A549 (cell line): Measurements from ENCODE around the gene TTR. TPM values are rescaled to one million over a fixed set of nuclear protein-coding genes. Genes with fewer than 3 reads are reported as not detected.

ENCODE experiments used
- ATAC-seq, 2 experiments: fragments of 200-7000 bp in 1 of 2; fragments of >200 bp in 1 of 2; cut with Nextera tagmentation in 1 of 2; cut with Tn5 transposase in 1 of 2; 3 replicates each; pipeline versions ENCODE4 v1.8.0 to v1.9.1; 2018 to 2020; ENCODE audit warnings: mild to moderate bottlenecking in 1 of 2, moderate library complexity in 1 of 2
- CTCF ChIA-PET: fragments of 300-600 bp; sonication (Branson Sonifier 250); formaldehyde crosslinking; extraction: SDS; loops from one replicate; lab custom pipeline; 2021; ENCODE audit warnings: antibody characterized with exemption, inconsistent platforms; lab: Yijun Ruan, JAX
- POLR2A ChIA-PET: fragments of 350-600 bp; formaldehyde crosslinking; extraction: SDS; loops from one replicate; lab custom pipeline; 2021; ENCODE audit warnings: antibody characterized with exemption, inconsistent platforms; lab: Yijun Ruan, JAX
- DNase-seq, 2 experiments: peaks; one replicate each; pipeline versions ENCODE4 v3.0.0 to v3.0.0-alpha.2; 2011 to 2016; ENCODE audit warnings: low read depth in 1 of 2, low spot score in 1 of 2
- FAIRE-seq: peaks from 2 replicates; lab custom pipeline; 2011; peaks lifted over from hg19 to GRCh38; lab: Jason Lieb, UNC
- H3K27ac ChIP-seq, 2 experiments: fragments of >200 bp; sonication (Bioruptor Twin); formaldehyde crosslinking; 3 replicates each; pipeline ENCODE4 v1.5.1; 2016 to 2017
- H3K4me1 ChIP-seq: fragments of >200 bp; sonication (Bioruptor Twin); formaldehyde crosslinking; 3 replicates; pipeline ENCODE4 v1.6.1; 2016
- H3K4me2 ChIP-seq: fragments of >200 bp; sonication (Bioruptor Twin); formaldehyde crosslinking; 3 replicates; pipeline ENCODE4 v1.6.1; 2016
- H3K4me3 ChIP-seq: fragments of >200 bp; sonication (Bioruptor Twin); formaldehyde crosslinking; 3 replicates; pipeline ENCODE4 v1.5.1; 2016
- H3K9me3 ChIP-seq: fragments of >200 bp; sonication (Bioruptor Twin); formaldehyde crosslinking; 3 replicates; pipeline ENCODE4 v1.6.1; 2016
- BHLHE40 ChIP-seq: IDR thresholded peaks from 2 replicates; pipeline ENCODE4 v1.6.1; 2012; ENCODE audit warnings: low read depth, low read length, inconsistent platforms
- EP300 ChIP-seq, 2 experiments: fragments of >200 bp; sonication (Bioruptor Twin); formaldehyde crosslinking; IDR thresholded peaks; 2 replicates in 1 of 2; 3 replicates in 1 of 2; pipeline ENCODE4 v1.6.1; 2016 to 2017
- FOSB ChIP-seq: fragments of 250-450 bp; sonication (Bioruptor Pico); IDR thresholded peaks from 2 replicates; pipeline ENCODE4 v1.5.0; 2020; ENCODE audit warnings: mild to moderate bottlenecking, moderate library complexity
- GATA3 ChIP-seq: IDR thresholded peaks from 2 replicates; pipeline ENCODE4 v1.6.1; 2012; ENCODE audit warnings: borderline replicate concordance
- HDAC2 ChIP-seq: fragments of 200-600 bp; sonication (generic); IDR thresholded peaks from 2 replicates; pipeline ENCODE4 v1.6.1; 2016
- HEYL ChIP-seq: fragments of 250-450 bp; sonication (Bioruptor Pico); IDR thresholded peaks from 2 replicates; pipeline ENCODE4 v1.8.0; 2021; ENCODE audit warnings: mild to moderate bottlenecking, moderate library complexity
- HOXA7 ChIP-seq: fragments of 250-450 bp; sonication (Bioruptor Pico); IDR thresholded peaks from 2 replicates; pipeline ENCODE4 v1.5.0; 2020; ENCODE audit warnings: mild to moderate bottlenecking, moderate library complexity
- HOXB5 ChIP-seq: fragments of 250-450 bp; sonication (Bioruptor Pico); IDR thresholded peaks from 2 replicates; pipeline ENCODE4 v1.5.0; 2020; ENCODE audit warnings: mild to moderate bottlenecking, moderate library complexity
- MAZ ChIP-seq: fragments of 150-350 bp; IDR thresholded peaks from 2 replicates; pipeline ENCODE4 v1.6.1; 2014; ENCODE audit warnings: antibody characterized with exemption, low read depth, low read length, borderline replicate concordance
- MYC ChIP-seq: IDR thresholded peaks from 2 replicates; pipeline ENCODE4 v1.6.1; 2012; ENCODE audit warnings: mild to moderate bottlenecking, inconsistent platforms, low read length, improper control_type of control experiment, borderline replicate concordance
- NFE2L2 ChIP-seq: fragments of 150-350 bp; conservative IDR thresholded peaks from 2 replicates; pipeline ENCODE4 v1.6.1; 2014; ENCODE audit warnings: low read length
- NR3C1 ChIP-seq: fragments of >200 bp; sonication (Bioruptor Twin); formaldehyde crosslinking; IDR thresholded peaks from 3 replicates; pipeline ENCODE4 v1.6.1; 2017
- RCOR1 ChIP-seq: fragments of 150-350 bp; IDR thresholded peaks from 2 replicates; pipeline ENCODE4 v1.6.1; 2014; ENCODE audit warnings: antibody characterized with exemption, low read length, low read depth
- RNF2 ChIP-seq: fragments of 200-600 bp; sonication (generic); IDR thresholded peaks from 2 replicates; pipeline ENCODE4 v1.6.1; 2016; ENCODE audit warnings: low read depth, mild to moderate bottlenecking, antibody characterized with exemption, moderate library complexity, borderline replicate concordance
- SREBF2 ChIP-seq: fragments of 450-650 bp; IDR thresholded peaks from 2 replicates; pipeline ENCODE4 v1.6.1; 2014; ENCODE audit warnings: mild to moderate bottlenecking, moderate library complexity
- TP53 ChIP-seq: fragments of 250-450 bp; sonication (Bioruptor Pico); IDR thresholded peaks from 2 replicates; pipeline ENCODE4 v1.5.0; 2021; ENCODE audit warnings: mild to moderate bottlenecking, moderate library complexity
- ZFP36 ChIP-seq: fragments of 450-650 bp; IDR thresholded peaks from 2 replicates; pipeline ENCODE4 v1.6.1; 2014; ENCODE audit warnings: borderline replicate concordance; ENCODE audit not compliant: partially characterized antibody
- ZNF302 ChIP-seq: fragments of 250-450 bp; sonication (Bioruptor Pico); IDR thresholded peaks from 2 replicates; pipeline ENCODE4 v1.9.0; 2021; ENCODE audit warnings: inconsistent platforms, mild to moderate bottlenecking, moderate library complexity
- WGBS: methylation state at CpG from one replicate; pipeline ENCODE4 v1.1.6; 2017; ENCODE audit errors: missing lambda C conversion rate; 5-methylcytosine and 5-hydroxymethylcytosine counted together
- polyA plus RNA-seq, 4 experiments: library from polyadenylated mRNA; depleted of rRNA in 3 of 4; stranded (reverse); fragments of >200 nt; fragmentation: RNase III in 1 of 4; extraction: RNeasy Plus Mini Kit Qiagen cat#74134 plus additional on column Dnase treatment in 1 of 4; gene quantifications; 2 replicates in 3 of 4; 3 replicates in 1 of 4; pipeline ENCODE4 v1.2.3, GENCODE V29; 2011 to 2017
- TF ChIP-seq, protein P1 (sequence below): IDR thresholded peaks from 2 replicates; pipeline ENCODE4 v1.6.1; 2012
- TF ChIP-seq, protein P2 (sequence below): fragments of 450-650 bp; IDR thresholded peaks from 2 replicates; pipeline ENCODE4 v1.6.1; 2014; ENCODE audit warnings: antibody characterized with exemption
- TF ChIP-seq, protein P3 (sequence below): fragments of 200-600 bp; sonication (generic); IDR thresholded peaks from 2 replicates; pipeline ENCODE4 v1.6.1; 2016; ENCODE audit warnings: antibody characterized with exemption, mild to moderate bottlenecking, moderate library complexity

The TTR gene
- polyA plus RNA-seq, 2 of the 4 experiments (the other 2 are of a cell fraction), result 0.18 to 0.28 TPM

DNA sequence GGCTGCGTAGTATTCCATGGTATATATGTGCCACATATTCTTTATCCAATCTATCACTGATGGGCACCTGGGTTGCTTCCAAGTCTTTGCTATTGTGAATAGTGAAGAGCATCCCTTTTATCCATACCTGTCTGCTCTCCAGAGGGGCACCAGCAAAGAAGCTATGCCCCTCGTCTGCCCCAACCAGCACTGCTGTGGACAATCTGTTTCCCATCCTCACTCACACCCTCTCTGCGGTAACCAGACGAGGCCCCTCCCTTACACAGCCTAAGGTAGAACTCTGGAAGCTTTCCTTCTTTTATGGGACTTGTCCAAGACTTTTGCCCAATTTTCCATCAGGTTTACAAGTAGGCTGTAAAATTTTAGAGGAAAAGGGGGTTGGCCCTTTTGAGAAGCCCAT lies 24.9 kb downstream of the TTR start:
- ChIA-PET POLR2A (no interaction called here), CTCF (no interaction called here)
- FAIRE-seq (no peak), DNase-seq (no peak), ATAC-seq (no peak)
- Histone ChIP-seq H3K4me3 (no peak overlapping the region), H3K4me2 (no peak overlapping the region), H3K9me3 (no peaks in the 10 kb centered on the region), H3K27ac (no peak overlapping the region), H3K4me1 (no peaks in the 10 kb centered on the region)
- WGBS, result 78% methylated on average over 4 of the region's 4 CpGs
- no peak for TF ChIP-seq ZNF302
- no peak for TF ChIP-seq NR3C1
- TF ChIP-seq, protein P1, sequence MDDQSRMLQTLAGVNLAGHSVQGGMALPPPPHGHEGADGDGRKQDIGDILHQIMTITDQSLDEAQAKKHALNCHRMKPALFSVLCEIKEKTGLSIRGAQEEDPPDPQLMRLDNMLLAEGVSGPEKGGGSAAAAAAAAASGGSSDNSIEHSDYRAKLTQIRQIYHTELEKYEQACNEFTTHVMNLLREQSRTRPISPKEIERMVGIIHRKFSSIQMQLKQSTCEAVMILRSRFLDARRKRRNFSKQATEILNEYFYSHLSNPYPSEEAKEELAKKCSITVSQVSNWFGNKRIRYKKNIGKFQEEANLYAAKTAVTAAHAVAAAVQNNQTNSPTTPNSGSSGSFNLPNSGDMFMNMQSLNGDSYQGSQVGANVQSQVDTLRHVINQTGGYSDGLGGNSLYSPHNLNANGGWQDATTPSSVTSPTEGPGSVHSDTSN, result no peak
- TF ChIP-seq HOXB5, result no peak
- no peak for TF ChIP-seq FOSB
- TF ChIP-seq TP53 (CRISPR knock-in tag), result no peak
- TF ChIP-seq, protein P2, sequence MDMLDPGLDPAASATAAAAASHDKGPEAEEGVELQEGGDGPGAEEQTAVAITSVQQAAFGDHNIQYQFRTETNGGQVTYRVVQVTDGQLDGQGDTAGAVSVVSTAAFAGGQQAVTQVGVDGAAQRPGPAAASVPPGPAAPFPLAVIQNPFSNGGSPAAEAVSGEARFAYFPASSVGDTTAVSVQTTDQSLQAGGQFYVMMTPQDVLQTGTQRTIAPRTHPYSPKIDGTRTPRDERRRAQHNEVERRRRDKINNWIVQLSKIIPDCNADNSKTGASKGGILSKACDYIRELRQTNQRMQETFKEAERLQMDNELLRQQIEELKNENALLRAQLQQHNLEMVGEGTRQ, result no peak
- TF ChIP-seq, protein P3, sequence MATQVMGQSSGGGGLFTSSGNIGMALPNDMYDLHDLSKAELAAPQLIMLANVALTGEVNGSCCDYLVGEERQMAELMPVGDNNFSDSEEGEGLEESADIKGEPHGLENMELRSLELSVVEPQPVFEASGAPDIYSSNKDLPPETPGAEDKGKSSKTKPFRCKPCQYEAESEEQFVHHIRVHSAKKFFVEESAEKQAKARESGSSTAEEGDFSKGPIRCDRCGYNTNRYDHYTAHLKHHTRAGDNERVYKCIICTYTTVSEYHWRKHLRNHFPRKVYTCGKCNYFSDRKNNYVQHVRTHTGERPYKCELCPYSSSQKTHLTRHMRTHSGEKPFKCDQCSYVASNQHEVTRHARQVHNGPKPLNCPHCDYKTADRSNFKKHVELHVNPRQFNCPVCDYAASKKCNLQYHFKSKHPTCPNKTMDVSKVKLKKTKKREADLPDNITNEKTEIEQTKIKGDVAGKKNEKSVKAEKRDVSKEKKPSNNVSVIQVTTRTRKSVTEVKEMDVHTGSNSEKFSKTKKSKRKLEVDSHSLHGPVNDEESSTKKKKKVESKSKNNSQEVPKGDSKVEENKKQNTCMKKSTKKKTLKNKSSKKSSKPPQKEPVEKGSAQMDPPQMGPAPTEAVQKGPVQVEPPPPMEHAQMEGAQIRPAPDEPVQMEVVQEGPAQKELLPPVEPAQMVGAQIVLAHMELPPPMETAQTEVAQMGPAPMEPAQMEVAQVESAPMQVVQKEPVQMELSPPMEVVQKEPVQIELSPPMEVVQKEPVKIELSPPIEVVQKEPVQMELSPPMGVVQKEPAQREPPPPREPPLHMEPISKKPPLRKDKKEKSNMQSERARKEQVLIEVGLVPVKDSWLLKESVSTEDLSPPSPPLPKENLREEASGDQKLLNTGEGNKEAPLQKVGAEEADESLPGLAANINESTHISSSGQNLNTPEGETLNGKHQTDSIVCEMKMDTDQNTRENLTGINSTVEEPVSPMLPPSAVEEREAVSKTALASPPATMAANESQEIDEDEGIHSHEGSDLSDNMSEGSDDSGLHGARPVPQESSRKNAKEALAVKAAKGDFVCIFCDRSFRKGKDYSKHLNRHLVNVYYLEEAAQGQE, result no peak
- no peak for TF ChIP-seq HDAC2

DNA sequence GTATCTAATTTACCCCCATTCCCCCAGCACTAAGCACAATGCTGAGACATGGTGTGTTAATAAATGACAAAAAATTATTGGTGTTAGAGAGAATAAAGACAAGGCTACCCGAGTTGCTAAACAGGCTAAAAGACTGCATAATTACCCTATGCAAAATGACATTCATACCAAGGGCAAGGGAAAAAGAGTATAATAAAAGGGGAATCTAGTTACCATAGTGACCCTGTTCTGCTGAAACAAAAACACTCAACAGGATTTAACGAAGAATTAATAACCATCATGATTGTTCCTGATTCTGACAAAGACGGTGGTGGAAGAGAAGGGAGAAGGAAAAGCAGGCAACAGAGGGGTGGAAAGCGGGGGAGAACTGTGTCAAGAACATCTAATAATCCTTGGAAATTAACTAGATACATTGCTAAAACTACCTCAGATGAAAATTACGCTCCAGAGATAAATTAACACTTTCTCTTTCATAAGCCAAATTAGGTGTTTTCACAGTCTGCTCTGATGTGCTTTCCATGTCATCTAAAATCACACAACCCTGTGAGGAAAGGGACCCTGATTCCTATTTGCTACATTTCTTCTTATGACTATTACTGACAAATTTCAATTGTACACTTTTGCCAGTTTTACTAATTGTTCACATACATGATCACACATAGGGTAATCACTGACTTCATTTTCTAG lies 25.5 kb downstream of the TTR start:
- ATAC-seq (no peak), FAIRE-seq (no peak), DNase-seq (no peak)
- Histone ChIP-seq H3K9me3 (no peaks in the 10 kb centered on the region), H3K4me2 (no peak overlapping the region), H3K4me1 (no peaks in the 10 kb centered on the region), H3K27ac (no peak overlapping the region), H3K4me3 (no peak overlapping the region)
- WGBS, result 74% methylated on average over 5 of the region's 5 CpGs
- CTCF ChIA-PET, result no interaction called here
- TF ChIP-seq HEYL (no peak), BHLHE40 (no peak), ZNF302 (no peak), NR3C1 (no peak), NFE2L2 (no peak), RNF2 (no peak), MYC (no peak), RCOR1 (no peak), ZFP36 (no peak), HOXA7 (CRISPR knock-in tag) (no peak), MAZ (no peak), SREBF2 (no peak), GATA3 (no peak), EP300 (IDR thresholded peaks at IDR 0.05) (no peak)
- POLR2A ChIA-PET, result no interaction called here
